Raji (cell line): ENCODE results near the gene SPP1.

Experiments
- POLR2A ChIP-seq: IDR thresholded peaks from 2 replicates; pipeline ENCODE4 v1.6.1; 2011; ENCODE audit warnings: low read depth, low read length, control low read depth; ENCODE audit not compliant: insufficient read depth

The SPP1 gene

DNA sequence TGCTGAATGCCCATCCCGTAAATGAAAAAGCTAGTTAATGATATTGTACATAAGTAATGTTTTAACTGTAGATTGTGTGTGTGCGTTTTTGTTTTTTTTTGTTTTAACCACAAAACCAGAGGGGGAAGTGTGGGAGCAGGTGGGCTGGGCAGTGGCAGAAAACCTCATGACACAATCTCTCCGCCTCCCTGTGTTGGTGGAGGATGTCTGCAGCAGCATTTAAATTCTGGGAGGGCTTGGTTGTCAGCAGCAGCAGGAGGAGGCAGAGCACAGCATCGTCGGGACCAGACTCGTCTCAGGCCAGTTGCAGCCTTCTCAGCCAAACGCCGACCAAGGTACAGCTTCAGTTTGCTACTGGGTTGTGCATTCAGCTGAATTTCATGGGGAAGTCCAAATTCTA, at the start of gene SPP1:
Gene SPP1 (plus strand): TSS at position 249 of the 400 bp plus-strand sequence. CDS start 1,182 bp downstream, outside the sequence.
- TF ChIP-seq POLR2A: no peak

DNA sequence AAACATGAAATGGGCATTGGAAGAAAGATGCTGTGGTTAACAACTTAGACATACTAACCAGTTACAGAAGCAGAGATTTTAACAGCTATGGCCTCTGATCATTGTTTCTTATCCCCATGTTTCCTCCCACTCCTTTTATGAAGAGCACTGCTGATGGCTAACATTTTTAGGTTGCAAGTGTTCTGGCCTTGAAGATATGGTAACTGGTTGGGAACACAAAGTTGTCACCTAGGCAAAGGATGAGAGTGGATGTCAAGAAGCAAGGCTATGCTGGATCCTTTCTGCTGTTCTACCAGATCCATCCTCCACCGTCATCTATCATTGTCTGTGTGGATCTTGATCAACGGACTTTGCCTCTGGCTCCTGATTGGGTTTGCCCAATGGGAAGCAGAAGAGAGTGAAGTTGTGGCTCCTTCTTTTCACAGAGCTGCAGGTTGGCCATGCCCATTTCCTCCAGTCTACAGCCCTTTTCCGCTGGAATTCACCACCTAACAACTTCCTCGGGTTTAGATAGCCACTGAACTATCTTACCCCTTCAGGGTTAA, 48.9 kb upstream of the SPP1 start:
- TF ChIP-seq POLR2A: no peak

DNA sequence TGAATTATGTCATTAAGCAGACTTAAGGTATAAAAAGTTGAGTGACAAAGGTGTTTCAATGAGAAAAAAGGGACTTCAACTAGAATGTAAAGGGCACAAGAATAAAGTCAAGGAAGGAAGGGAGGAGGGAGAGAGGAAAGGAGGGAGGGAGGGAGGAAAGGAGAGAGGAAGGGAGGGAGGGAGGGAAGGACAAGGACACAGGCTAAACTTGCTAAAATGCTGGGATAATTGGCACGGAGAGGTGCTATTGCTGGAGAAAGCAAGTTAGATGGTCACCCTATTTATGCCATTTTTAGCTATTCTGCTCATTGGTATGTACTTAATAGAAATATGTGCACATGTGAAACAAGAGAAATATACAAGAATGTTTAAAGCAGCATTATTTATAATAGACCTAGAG, 44.9 kb upstream of the SPP1 start:
- no peak for TF ChIP-seq POLR2A

DNA sequence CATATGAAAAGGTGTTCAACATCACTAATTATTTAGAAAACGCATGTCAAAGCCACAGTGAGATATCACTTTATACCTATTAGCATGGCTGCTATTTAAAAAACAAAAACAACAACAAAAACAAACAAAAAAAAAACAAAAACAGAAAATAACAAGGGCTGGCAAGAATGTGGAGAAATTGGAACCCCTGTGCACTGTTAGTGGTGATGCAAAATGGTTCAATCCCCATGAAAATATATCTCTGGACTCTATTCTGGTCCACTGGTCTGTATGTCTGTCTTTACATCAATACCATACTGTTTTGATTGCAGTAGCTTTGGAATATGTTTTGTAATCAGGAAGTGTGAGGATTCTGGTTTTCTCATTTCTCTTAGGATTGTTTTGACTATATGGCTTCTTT, 43.6 kb upstream of the SPP1 start:
- TF ChIP-seq POLR2A: no peak

DNA sequence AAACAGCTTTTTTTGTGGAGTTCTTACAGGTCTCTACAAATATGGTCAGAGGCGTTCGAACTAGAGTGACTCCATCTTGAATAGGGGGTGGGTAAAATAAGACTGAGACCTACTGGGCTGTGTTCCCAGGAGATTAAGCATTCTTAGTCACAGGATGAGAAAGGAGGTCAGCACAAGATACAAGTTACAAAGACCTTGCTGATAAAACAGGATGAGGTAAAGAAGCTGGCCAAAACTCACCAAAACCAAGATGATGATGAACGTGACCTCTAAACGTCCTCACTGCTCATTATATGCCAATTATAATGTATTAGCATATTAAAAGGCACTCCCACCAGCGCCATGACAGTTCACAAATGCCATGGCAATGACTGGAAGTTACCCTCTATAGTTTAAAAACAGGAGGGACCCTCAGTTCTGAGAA, 42.8 kb upstream of the SPP1 start:
- no peak for TF ChIP-seq POLR2A

DNA sequence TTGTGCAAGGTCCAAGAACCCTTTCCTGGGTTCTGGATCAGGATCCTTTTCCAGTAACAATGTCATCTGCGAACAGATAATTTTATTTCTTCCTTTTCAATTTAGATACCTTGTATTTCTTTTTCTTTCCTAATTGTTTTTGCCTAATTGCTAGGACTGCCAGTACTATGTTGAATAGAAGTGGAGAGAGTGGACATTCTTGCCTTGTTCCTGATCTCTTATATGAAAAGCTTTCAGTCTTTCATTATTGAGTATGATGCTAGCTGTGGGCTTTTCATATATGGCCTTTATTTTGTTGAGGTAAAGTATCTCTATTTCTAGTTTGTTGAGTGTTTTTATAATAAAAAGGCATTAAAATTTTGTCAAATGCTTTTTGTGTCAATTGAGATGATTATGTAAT, 42.2 kb upstream of the SPP1 start:
- no peak for TF ChIP-seq POLR2A

DNA sequence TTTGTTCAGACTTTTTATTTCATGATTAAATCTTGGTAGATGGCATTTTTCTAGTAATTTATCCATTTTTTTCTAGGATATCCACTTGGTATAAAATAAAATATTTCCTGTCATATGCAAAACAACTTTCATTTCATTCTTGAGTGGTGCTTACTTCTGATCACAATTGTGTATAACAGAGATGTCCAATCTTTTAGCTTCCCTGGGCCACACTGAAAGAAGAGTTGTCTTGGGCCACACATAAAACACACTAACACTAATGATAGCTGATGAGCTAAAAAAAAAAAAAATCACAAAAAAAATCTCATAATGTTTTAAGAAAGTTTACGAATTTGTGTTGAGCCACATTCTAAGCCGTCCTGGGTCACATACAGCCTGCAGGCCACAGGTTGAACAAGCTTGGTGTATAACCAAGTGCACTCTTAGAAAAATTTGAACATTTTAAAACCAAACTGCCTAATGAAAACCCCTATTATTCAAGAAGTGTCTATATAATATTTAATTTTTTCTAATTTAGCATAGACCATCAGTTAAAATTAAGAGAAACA, 41.3 kb upstream of the SPP1 start:
- no peak for TF ChIP-seq POLR2A

DNA sequence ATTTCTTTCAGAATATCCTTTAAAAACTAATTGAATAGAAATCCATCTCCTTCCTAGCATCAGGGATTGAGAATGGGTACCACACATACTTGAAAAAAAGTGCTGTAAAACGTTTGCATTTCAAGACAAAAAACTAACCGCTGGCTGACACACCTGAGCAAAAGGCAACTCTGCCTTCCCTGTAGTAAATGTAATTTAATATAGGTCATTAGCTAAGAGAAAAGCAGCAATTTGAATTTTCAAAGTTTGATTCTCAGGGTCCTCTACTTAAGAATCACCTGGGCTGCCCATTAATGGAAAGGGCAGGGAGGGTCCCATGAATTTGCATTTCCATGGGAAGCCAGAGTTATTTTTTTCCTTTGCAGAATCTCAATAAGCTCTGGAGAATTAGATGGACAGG, 40.5 kb upstream of the SPP1 start:
- TF ChIP-seq POLR2A: no peak

DNA sequence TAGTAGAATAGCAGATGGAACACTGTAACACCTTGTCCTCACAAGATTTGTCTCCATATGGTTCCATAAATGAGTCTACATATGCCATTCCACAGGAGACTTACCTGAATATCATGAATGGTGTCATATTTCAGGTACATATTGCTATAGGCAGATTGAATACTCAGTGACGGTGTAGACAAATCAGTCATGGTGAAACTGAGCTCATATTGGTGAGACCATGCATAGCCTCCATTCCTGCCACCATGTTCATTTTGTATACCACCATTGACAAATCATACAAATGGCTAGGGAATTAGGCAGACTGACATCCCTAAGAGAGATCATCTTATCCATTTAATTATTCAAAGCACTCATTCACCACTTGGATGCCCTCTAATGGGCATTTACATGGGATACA, 38.0 kb upstream of the SPP1 start:
- no peak for TF ChIP-seq POLR2A

DNA sequence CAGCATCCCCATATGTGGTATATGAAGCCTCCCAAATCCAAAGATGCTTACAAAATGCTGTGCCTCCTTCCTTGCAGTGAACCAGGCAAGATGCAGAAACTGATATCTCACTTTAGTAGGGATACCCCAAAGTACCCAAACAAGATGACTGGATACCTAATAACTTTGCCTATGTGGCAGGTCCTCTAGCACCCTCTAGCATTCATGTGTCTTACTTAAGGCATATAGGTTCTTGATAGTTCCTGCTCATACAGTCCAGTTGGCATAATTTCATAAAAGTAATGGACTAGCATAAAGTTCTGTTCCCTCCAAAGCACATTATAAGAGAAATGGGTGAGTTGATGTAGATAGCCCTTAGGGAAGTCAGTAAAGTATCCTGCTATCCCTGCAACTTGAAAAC, 36.8 kb upstream of the SPP1 start:
- TF ChIP-seq POLR2A: no peak

DNA sequence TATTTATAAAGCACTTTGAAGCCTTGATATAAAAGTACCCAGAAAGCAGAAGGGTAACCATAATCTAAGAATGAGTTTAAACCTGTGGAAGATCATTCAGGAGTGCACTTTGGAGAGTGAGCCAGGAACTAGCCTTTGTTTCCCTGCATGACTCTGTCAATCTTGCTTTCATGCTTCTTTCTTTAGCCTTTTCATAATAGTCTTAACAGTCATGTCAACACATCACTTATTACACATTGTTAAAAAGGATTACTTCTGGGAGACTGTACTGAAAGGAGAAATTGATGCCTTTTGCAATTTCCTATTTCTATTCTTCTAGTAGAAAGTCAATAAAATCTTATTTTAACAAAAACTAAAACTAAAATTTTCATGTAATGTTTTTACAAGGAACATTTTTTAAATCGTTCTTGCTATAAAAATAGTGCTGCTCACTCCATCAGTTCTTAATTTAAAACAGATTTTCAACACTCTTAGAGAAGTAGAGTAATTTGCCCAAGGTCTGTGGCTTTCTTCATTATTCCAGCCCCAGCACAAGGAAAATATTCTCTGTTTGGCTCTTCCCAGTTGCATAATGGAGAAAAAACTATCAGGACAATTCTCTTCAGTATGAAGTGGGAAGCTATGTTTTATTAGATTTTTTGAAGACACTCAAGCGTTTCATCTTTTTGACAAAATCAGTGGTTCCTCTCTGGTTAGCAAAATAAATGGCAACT, 35.4 kb upstream of the SPP1 start:
- TF ChIP-seq POLR2A: no peak

DNA sequence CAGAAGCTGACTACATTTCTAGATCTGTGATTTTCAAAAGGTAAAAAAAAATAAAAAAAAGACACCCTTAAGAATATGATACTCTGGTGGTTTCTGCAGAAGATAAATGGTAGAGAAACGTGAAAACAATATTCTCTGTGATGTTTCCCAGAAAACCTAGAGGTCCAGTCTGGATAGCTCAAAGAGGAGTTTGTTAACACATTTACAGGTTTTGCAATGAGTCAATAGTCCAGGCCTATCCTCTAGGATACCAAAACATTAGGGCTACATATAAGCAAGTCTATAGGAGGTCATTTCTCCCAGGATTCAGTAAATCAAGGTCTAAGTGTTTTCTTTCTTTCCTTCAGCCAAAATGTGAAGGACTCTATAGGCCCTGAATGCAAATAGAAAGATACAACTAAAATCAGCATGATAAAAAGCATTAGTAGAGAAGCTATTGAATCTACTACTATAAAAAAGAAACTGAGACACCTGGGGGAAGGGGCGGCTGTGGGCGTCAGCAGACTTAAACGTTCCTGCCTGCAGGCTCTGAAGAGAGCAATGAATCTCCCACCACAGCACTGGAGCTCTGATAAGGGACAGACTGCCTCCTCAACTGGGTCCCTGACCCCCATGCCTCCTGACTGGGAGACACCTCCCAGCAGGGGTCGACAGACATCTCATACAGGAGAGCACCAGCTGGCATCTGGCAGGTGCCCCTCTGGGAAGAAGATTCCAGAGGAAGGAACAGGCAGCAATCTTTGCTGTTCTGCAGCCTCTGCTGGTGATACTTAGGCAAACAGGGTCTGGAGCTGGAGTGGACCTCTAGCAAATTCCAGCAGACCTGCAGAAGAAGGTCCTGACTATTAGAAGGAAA, 33.7 kb upstream of the SPP1 start:
- TF ChIP-seq POLR2A: no peak

DNA sequence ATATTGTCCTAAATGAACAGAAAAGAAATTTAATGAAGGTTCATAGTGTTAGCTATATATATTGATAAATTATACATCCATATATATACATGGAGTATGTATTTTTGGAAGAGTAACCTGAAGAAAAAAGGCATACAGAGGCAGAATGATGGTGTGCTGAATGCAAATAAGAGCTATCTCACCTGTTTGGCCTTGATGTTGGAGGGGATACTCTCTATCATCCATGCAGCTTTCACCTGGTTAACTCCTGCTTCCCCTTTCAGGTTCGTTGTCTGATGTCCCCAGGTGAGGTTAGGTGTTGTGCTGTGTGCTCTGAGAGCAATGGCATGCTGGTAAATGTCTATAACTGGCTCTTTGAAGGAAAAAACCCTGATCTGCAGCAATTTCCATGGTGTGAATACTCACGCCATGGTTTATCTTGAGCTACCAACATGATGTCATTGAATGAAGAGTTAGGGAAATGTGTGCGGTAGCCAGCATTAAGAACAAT, 31.8 kb upstream of the SPP1 start:
- no peak for TF ChIP-seq POLR2A

DNA sequence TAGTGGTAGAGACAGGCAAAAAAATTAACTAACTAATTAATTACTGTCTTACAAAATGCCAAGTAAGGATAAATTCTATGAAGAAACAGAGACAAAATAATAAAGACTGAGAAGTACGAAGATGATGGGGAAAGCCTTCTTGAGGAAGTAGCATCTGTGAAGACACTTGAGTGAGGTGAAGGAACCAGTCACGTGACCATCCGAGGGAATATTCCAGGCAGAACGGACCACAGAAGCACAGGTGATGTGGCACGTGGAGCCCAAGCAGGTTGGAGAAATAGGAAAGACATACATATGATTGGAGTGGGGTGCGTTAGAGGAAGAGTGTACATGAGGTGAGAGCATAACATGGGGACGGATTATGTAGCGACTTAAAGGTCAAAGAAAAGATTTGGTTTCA, 30.5 kb upstream of the SPP1 start:
- TF ChIP-seq POLR2A: no peak

DNA sequence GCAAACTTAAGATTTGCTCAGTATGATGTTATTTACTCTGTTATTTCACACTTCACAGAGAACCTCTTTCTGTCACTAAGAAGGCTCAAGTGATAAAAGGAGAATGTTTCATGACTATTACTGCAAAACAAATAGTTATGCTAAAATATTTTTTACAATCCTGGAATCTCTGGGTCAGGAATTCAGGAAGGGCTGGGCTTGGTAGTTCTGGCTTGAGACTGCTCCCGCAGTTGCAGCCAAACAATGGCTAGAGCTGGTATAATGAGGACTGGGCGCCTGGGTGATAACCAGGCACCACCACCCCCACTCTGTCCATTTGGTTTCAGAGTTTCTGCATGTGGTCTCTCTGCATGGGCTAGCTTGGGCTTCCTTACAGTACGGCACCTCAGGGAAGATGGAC, 28.7 kb upstream of the SPP1 start:
- TF ChIP-seq POLR2A: no peak
